CD14-positive monocyte (primary cell): ENCODE results near the gene KASH5. TPM values are rescaled to one million over a fixed set of nuclear protein-coding genes. Genes with fewer than 3 reads are reported as not detected.

Experiments
- DNase-seq, 3 donors: peaks; one replicate each; pipeline ENCODE4 v3.0.0-alpha.2; 2011 to 2022
- H2AFZ ChIP-seq: 2 replicates; pipeline ENCODE4 v1.6.0; 2012; ENCODE audit warnings: mild to moderate bottlenecking, low read depth, low read length, inconsistent platforms; ENCODE audit not compliant: insufficient read depth, poor library complexity, severe bottlenecking
- H3K27ac ChIP-seq, 2 donors: 1 replicate in 1 of 2; 2 replicates in 1 of 2; pipeline ENCODE4 v1.5.1; 2012 to 2013; ENCODE audit warnings: low read length in 2 of 2, control low read depth in 1 of 2, inconsistent platforms in 1 of 2, low read depth in 1 of 2, mild to moderate bottlenecking in 1 of 2
- H3K27me3 ChIP-seq, 2 donors: one replicate each; pipeline versions ENCODE4 v1.6.0 to v1.6.1; 2011 to 2013; ENCODE audit warnings: low read length in 2 of 2; ENCODE audit not compliant: control insufficient read depth in 2 of 2, insufficient read depth in 2 of 2
- H3K36me3 ChIP-seq, 2 donors: replicated peaks in 1 of 2; 1 replicate in 1 of 2; 2 replicates in 1 of 2; pipeline versions ENCODE4 v1.5.1 to v1.6.1; 2012 to 2013; ENCODE audit warnings: low read length in 2 of 2, control low read depth in 1 of 2, inconsistent platforms in 1 of 2, mild to moderate bottlenecking in 1 of 2; ENCODE audit not compliant: insufficient read depth in 2 of 2, control insufficient read depth in 1 of 2
- H3K4me1 ChIP-seq, 2 donors: 1 replicate in 1 of 2; 2 replicates in 1 of 2; pipeline versions ENCODE4 v1.5.1 to v1.6.1; 2012 to 2013; ENCODE audit warnings: low read length in 2 of 2, control low read depth in 1 of 2, inconsistent platforms in 1 of 2, mild to moderate bottlenecking in 1 of 2, moderate library complexity in 1 of 2; ENCODE audit not compliant: insufficient read depth in 2 of 2, control insufficient read depth in 1 of 2
- H3K4me2 ChIP-seq: replicated peaks from 2 replicates; pipeline ENCODE3; 2012; ENCODE audit warnings: low read length, moderate library complexity, mild to moderate bottlenecking; ENCODE audit not compliant: poor library complexity, severe bottlenecking; ENCODE audit errors: extremely low read depth
- H3K4me3 ChIP-seq, 3 experiments: fragments of 200-600 bp in 1 of 3; sonication (generic) in 1 of 3; replicated peaks in 1 of 3; 1 replicate in 2 of 3; 2 replicates in 1 of 3; pipeline ENCODE4 v1.5.1; 2011 to 2013; ENCODE audit warnings: low read length in 3 of 3, mild to moderate bottlenecking in 3 of 3, control low read depth in 2 of 3, low read depth in 2 of 3, inconsistent platforms in 1 of 3, moderate library complexity in 1 of 3
- H3K79me2 ChIP-seq: 2 replicates; pipeline ENCODE4 v1.6.0; 2012; ENCODE audit warnings: mild to moderate bottlenecking, control low read depth, inconsistent platforms, low read length, moderate library complexity; ENCODE audit not compliant: insufficient read depth
- H3K9ac ChIP-seq: 2 replicates; pipeline ENCODE4 v1.6.0; 2017; ENCODE audit warnings: low read length, mild to moderate bottlenecking; ENCODE audit not compliant: insufficient read depth, poor library complexity, severe bottlenecking
- H3K9me3 ChIP-seq, 2 donors: replicated peaks in 1 of 2; 1 replicate in 1 of 2; 2 replicates in 1 of 2; pipeline versions ENCODE4 v1.5.1 to v1.6.1; 2012 to 2013; ENCODE audit warnings: low read length in 2 of 2, control low read depth in 1 of 2; ENCODE audit not compliant: control insufficient read depth in 1 of 2, insufficient read depth in 1 of 2
- H4K20me1 ChIP-seq: 2 replicates; pipeline ENCODE4 v1.6.0; 2012; ENCODE audit warnings: mild to moderate bottlenecking, low read length, control low read depth, moderate library complexity; ENCODE audit not compliant: insufficient read depth
- H3K27ac Mint-ChIP-seq, 7 donors: one replicate each; pipeline ENCODE4 v1.8.0; 2020; ENCODE audit warnings: mild to moderate bottlenecking in 7 of 7, mixed read lengths in 7 of 7, moderate library complexity in 6 of 7, inconsistent platforms in 2 of 7
- H3K27me3 Mint-ChIP-seq, 3 donors: one replicate each; pipeline ENCODE4 v1.8.0; 2021 to 2022; ENCODE audit warnings: low read depth in 3 of 3, mild to moderate bottlenecking in 3 of 3, mixed read lengths in 3 of 3, moderate library complexity in 3 of 3, inconsistent platforms in 1 of 3
- H3K36me3 Mint-ChIP-seq, 2 donors: one replicate each; pipeline ENCODE4 v1.8.0; 2020; ENCODE audit warnings: mixed read lengths in 2 of 2, inconsistent platforms in 1 of 2, mild to moderate bottlenecking in 1 of 2
- H3K4me1 Mint-ChIP-seq: one replicate; pipeline ENCODE4 v1.8.0; 2020; ENCODE audit warnings: mild to moderate bottlenecking, mixed read lengths
- H3K4me3 Mint-ChIP-seq, 2 donors: one replicate each; pipeline ENCODE4 v1.8.0; 2020; ENCODE audit warnings: mild to moderate bottlenecking in 2 of 2, mixed read lengths in 2 of 2, moderate library complexity in 1 of 2
- H3K9me3 Mint-ChIP-seq, 7 donors: one replicate each; pipeline ENCODE4 v1.8.0; 2020 to 2022; ENCODE audit warnings: mixed read lengths in 7 of 7, mild to moderate bottlenecking in 6 of 7, moderate library complexity in 6 of 7, inconsistent platforms in 2 of 7
- WGBS: methylation state at CpG from one replicate; pipeline ENCODE4 v1.1.5; 2013; ENCODE audit warnings: missing lambda C conversion rate; ENCODE audit not compliant: insufficient coverage; 5-methylcytosine and 5-hydroxymethylcytosine counted together
- intact Hi-C, 2 donors: fragments of 100-400 bp; cut with micrococcal nuclease; formaldehyde crosslinking; loops; one replicate each; pipeline versions ENCODE4 v1.15.0 to v1.15.1; 2023
- polyA plus RNA-seq, 3 donors: library from polyadenylated mRNA; depleted of rRNA in 1 of 3; unstranded in 2 of 3; stranded (reverse) in 1 of 3; fragments of 300-500 nt in 2 of 3; fragments of >200 nt in 1 of 3; fragmentation: Illumina TruSeq in 2 of 3; gene quantifications; 1 replicate in 2 of 3; 2 replicates in 1 of 3; pipeline ENCODE4 v1.2.3, GENCODE V29; 2012 to 2021
- TF ChIP-seq, protein P1 (sequence below): fragments of 200-600 bp; IDR thresholded peaks from one replicate; pipeline ENCODE4 v1.8.0; 2022; ENCODE audit warnings: antibody characterized with exemption, mild to moderate bottlenecking

The KASH5 gene
- polyA plus RNA-seq, 3 donors = not detected

DNA sequence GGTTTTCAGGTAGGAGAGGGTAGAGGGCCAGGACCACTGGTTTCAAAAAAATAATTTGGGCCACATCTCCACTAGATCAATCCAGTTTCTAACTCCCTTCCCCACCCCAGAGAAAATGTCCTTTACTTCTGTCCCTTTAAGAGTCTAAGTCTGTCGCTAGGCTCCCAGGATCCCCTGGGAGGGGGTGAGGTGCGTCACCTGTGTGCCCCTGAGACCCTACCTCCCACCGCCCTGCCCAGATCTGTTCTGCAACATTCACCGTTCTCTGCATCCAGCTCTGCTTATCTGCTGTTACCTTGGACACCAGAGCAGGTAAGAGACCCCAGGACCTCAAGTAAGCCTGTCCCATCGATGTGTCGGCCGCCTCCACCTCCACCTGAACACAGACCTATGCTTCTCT lies 37.1 kb downstream of the KASH5 start, which contains the start of gene GFY:
GFY (plus strand) TSS at position 211 of the 400 bp plus-strand sequence. CDS start 1,043 bp downstream, outside the sequence.
- H3K27me3 Mint-ChIP-seq = peaks cover 97 to 100% (median 97%) of the 10 kb centered on the region in 3 donors
- 70% methylated on average over 7 of the region's 7 CpGs for WGBS
- Histone ChIP-seq H3K9me3 (peaks cover 0 to 48% of the 10 kb centered on the region in 2 donors), H4K20me1 (no peaks in the 10 kb centered on the region), H3K27me3 (peaks cover 81 to 99% of the 10 kb centered on the region in 2 donors), H3K36me3 (no peaks in the 10 kb centered on the region), H3K4me2 (no peak within 1 kb of the TSS), H3K4me1 (peaks cover 13 to 27% of the 10 kb centered on the region in 2 donors), H3K79me2 (no peaks in the 10 kb centered on the region), H3K4me3 (no peak within 1 kb of the TSS), H2AFZ (no peak within 1 kb of the TSS), H3K9ac (no peak within 1 kb of the TSS), H3K27ac (no peak within 1 kb of the TSS)
- intact Hi-C loops = loop anchor here in 1 of 2 donors (10.0 kb wide), 1 partner anchor 50 kb away; no protein-coding TSS in a partner anchor
- TF ChIP-seq, protein P1, sequence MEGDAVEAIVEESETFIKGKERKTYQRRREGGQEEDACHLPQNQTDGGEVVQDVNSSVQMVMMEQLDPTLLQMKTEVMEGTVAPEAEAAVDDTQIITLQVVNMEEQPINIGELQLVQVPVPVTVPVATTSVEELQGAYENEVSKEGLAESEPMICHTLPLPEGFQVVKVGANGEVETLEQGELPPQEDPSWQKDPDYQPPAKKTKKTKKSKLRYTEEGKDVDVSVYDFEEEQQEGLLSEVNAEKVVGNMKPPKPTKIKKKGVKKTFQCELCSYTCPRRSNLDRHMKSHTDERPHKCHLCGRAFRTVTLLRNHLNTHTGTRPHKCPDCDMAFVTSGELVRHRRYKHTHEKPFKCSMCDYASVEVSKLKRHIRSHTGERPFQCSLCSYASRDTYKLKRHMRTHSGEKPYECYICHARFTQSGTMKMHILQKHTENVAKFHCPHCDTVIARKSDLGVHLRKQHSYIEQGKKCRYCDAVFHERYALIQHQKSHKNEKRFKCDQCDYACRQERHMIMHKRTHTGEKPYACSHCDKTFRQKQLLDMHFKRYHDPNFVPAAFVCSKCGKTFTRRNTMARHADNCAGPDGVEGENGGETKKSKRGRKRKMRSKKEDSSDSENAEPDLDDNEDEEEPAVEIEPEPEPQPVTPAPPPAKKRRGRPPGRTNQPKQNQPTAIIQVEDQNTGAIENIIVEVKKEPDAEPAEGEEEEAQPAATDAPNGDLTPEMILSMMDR = no peak
- no peak for DNase-seq
- H3K9me3 Mint-ChIP-seq = peaks cover 0 to 38% (median 19%) of the 10 kb centered on the region in 7 donors
- peaks cover 0 to 27% of the 10 kb centered on the region in 2 donors for H3K36me3 Mint-ChIP-seq
- peak within 1 kb of the TSS in 1 of 7 donors; percentile 13 for H3K27ac Mint-ChIP-seq
- H3K4me3 Mint-ChIP-seq = peak within 1 kb of the TSS in 1 of 2 donors; percentile 88
- H3K4me1 Mint-ChIP-seq = peaks cover 42% of the 10 kb centered on the region

GRCh38 chr19:49425922-49426592 lies 38.0 kb downstream of the KASH5 start:
- no peak overlapping the region for H3K27ac Mint-ChIP-seq
- Histone ChIP-seq H3K9ac (no peak overlapping the region), H3K9me3 (peaks cover 3 to 45% of the 10 kb centered on the region in 2 donors), H3K36me3 (no peaks in the 10 kb centered on the region), H3K4me1 (peaks cover 12 to 26% of the 10 kb centered on the region in 2 donors), H4K20me1 (no peaks in the 10 kb centered on the region), H3K4me2 (no peak overlapping the region), H3K4me3 (no peak overlapping the region), H3K27me3 (peaks cover 74 to 99% of the 10 kb centered on the region in 2 donors), H3K79me2 (no peaks in the 10 kb centered on the region), H3K27ac (no peak overlapping the region), H2AFZ (no peak overlapping the region)
- H3K4me3 Mint-ChIP-seq = peak overlapping the region in 1 of 2 donors; percentile 88
- H3K27me3 Mint-ChIP-seq = peaks cover 96 to 100% (median 97%) of the 10 kb centered on the region in 3 donors
- H3K9me3 Mint-ChIP-seq = peaks cover 0 to 39% (median 16%) of the 10 kb centered on the region in 7 donors
- TF ChIP-seq, protein P1 = no peak
- no peak for DNase-seq
- peaks cover 39% of the 10 kb centered on the region for H3K4me1 Mint-ChIP-seq
- 6% methylated on average over 27 of the region's 30 CpGs for WGBS
- H3K36me3 Mint-ChIP-seq = peaks cover 0 to 27% of the 10 kb centered on the region in 2 donors
- intact Hi-C loops = loop anchor here in 1 of 2 donors (10.0 kb wide), 1 partner anchor 51 kb away; no protein-coding TSS in a partner anchor
